ENCODE data around the gene MYO7B. TPM values are rescaled to one million over a fixed set of nuclear protein-coding genes. Genes with fewer than 3 reads are reported as not detected.

The MYO7B gene
- polyA plus RNA-seq, 2 of the 4 experiments (the other 2 are of a cell fraction) = 0.04 to 0.09 TPM

DNA sequence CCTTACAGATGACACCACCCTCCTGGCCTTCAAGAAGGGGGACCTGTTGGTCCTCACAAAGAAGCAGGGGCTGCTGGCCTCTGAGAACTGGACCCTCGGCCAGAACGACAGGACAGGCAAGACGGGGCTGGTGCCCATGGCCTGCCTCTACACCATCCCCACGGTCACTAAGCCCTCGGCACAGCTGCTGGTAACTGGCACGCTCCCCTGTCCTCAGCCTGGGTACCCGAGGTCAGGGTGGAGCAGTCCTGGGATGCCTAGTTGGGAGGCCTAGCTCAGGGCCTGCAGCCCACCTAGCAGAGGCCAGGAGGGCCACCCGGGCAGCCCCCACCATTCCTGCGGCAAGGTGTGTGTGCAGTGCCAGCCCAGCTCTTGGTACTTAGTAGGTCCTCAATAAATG is 94.2 kb downstream of the MYO7B start:
- TF ChIP-seq EP300 (IDR thresholded peaks at IDR 0.05) = no peak
- no peak for TF ChIP-seq FOXS1 (CRISPR knock-in tag; IDR thresholded peaks at IDR 0.05)
- TF ChIP-seq JUNB (IDR thresholded peaks at IDR 0.05) = no peak
- TF ChIP-seq RNF2 (IDR thresholded peaks at IDR 0.05; ENCODE audit: borderline replicate concordance, low read depth) = no peak
- no peak for TF ChIP-seq ZC3H11A (IDR thresholded peaks at IDR 0.05)
- no peak for TF ChIP-seq FOSB (CRISPR knock-in tag; IDR thresholded peaks at IDR 0.05)
- no peak for TF ChIP-seq TFCP2L1 (CRISPR knock-in tag; IDR thresholded peaks at IDR 0.05)
- TF ChIP-seq, protein P1, sequence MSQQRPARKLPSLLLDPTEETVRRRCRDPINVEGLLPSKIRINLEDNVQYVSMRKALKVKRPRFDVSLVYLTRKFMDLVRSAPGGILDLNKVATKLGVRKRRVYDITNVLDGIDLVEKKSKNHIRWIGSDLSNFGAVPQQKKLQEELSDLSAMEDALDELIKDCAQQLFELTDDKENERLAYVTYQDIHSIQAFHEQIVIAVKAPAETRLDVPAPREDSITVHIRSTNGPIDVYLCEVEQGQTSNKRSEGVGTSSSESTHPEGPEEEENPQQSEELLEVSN (IDR thresholded peaks at IDR 0.05; ENCODE audit: borderline replicate concordance, low read depth) = no peak
- TF ChIP-seq EHF (CRISPR knock-in tag; IDR thresholded peaks at IDR 0.05) = no peak
- TF ChIP-seq, protein P2, sequence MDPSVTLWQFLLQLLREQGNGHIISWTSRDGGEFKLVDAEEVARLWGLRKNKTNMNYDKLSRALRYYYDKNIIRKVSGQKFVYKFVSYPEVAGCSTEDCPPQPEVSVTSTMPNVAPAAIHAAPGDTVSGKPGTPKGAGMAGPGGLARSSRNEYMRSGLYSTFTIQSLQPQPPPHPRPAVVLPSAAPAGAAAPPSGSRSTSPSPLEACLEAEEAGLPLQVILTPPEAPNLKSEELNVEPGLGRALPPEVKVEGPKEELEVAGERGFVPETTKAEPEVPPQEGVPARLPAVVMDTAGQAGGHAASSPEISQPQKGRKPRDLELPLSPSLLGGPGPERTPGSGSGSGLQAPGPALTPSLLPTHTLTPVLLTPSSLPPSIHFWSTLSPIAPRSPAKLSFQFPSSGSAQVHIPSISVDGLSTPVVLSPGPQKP (IDR thresholded peaks at IDR 0.05; ENCODE audit: low read depth, low read length) = no peak
- TF ChIP-seq EHMT2 (IDR thresholded peaks at IDR 0.05; ENCODE audit: low read depth) = no peak
- Histone ChIP-seq H3K9me3 (no peaks in the 10 kb centered on the region), H3K27ac (no peak overlapping the region), H3K4me2 (no peak overlapping the region), H3K4me3 (no peak overlapping the region), H3K4me1 (no peaks in the 10 kb centered on the region)
- ATAC-seq (no peak), DNase-seq (ENCODE audit: low read depth in 1 of 2, low spot score in 1 of 2) (no peak), FAIRE-seq (no peak)
- CTCF ChIA-PET = interaction anchor here (0.9 to 3.2 kb wide), 2 partner anchors 20 to 36 kb away, joined by 3 to 11 read pairs; no protein-coding TSS in a partner anchor
- POLR2A ChIA-PET = interaction anchor here (2.5 kb wide), 1 partner anchor 103 kb away, joined by 5 read pairs; the partner anchor contains the start of gene IWS1
- WGBS (ENCODE audit: missing lambda C conversion rate) = 47% methylated on average over 6 of the region's 9 CpGs

DNA sequence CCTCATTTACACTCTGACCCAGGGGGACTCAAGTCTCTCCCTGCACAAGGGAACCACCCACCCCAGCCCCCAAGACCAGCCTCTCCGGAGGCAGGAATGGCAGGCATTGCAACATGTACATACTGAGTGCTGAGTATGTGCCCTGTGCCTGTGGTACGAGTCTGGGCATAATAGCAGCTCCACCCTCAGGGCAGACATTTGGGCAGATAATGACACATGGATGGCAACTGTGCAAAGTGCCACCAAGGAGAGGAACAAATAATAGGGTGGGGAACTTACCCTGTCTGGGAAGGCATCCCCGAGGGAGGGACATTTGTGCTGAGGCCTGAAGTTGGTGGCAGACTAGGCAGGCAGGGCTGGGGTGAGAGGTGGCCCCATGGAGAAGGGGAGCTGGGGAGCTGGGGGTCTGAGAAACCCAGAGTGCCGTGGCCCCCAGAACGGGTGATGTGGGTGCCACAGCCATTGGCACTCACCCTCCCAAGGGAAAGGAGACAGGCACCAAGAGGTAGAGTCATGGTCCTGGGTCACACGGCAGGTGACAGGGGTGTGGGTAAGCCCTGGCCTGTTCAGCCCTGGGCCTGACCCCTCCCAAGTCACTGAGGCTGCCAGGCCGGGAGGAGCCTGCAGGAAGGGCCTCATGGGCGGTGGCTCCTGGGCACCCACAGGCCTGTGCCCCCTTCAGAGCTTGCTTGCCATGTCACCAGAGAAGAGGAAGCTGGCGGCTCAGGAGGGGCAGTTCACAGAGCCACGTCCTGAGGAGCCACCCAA is 94.8 kb downstream of the MYO7B start:
- H3K4me2 ChIP-seq = no peak overlapping the region
- DNase-seq (ENCODE audit: low read depth in 1 of 2, low spot score in 1 of 2) (no peak), FAIRE-seq (no peak), ATAC-seq (no peak)
- 58% methylated on average over 7 of the region's 10 CpGs for WGBS (ENCODE audit: missing lambda C conversion rate)
- ChIA-PET CTCF (interaction anchor here (0.9 to 3.2 kb wide), 2 partner anchors 19 to 37 kb away, joined by 3 to 11 read pairs; no protein-coding TSS in a partner anchor), POLR2A (interaction anchor here (2.5 kb wide), 1 partner anchor 104 kb away, joined by 5 read pairs; the partner anchor contains the start of gene IWS1)
- TF ChIP-seq MAFK (IDR thresholded peaks at IDR 0.05; ENCODE audit: partially characterized antibody) = no peak
- no peak for TF ChIP-seq TFCP2L1 (CRISPR knock-in tag; IDR thresholded peaks at IDR 0.05)
- no peak for TF ChIP-seq RNF2 (IDR thresholded peaks at IDR 0.05; ENCODE audit: borderline replicate concordance, low read depth)
- TF ChIP-seq HEYL (CRISPR knock-in tag; IDR thresholded peaks at IDR 0.05) = no peak
- no peak for TF ChIP-seq RFX5 (IDR thresholded peaks at IDR 0.05)
- TF ChIP-seq EP300 (IDR thresholded peaks at IDR 0.05) = no peak
- TF ChIP-seq MAZ (IDR thresholded peaks at IDR 0.05; ENCODE audit: borderline replicate concordance, low read depth, low read length) = no peak
- no peak for TF ChIP-seq RARB (CRISPR knock-in tag; IDR thresholded peaks at IDR 0.05)
- no peak for TF ChIP-seq ZNF302 (CRISPR knock-in tag; IDR thresholded peaks at IDR 0.05)
- TF ChIP-seq, protein P3, sequence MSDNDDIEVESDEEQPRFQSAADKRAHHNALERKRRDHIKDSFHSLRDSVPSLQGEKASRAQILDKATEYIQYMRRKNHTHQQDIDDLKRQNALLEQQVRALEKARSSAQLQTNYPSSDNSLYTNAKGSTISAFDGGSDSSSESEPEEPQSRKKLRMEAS (IDR thresholded peaks at IDR 0.05) = no peak
- TF ChIP-seq ZFP36 (IDR thresholded peaks at IDR 0.05; ENCODE audit: borderline replicate concordance, partially characterized antibody) = no peak
- TF ChIP-seq, protein P4, sequence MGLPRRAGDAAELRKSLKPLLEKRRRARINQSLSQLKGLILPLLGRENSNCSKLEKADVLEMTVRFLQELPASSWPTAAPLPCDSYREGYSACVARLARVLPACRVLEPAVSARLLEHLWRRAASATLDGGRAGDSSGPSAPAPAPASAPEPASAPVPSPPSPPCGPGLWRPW (IDR thresholded peaks at IDR 0.05) = no peak
- TF ChIP-seq HDAC2 (IDR thresholded peaks at IDR 0.05) = no peak
- TF ChIP-seq, protein P5, sequence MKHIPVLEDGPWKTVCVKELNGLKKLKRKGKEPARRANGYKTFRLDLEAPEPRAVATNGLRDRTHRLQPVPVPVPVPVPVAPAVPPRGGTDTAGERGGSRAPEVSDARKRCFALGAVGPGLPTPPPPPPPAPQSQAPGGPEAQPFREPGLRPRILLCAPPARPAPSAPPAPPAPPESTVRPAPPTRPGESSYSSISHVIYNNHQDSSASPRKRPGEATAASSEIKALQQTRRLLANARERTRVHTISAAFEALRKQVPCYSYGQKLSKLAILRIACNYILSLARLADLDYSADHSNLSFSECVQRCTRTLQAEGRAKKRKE (CRISPR knock-in tag; IDR thresholded peaks at IDR 0.05; ENCODE audit: low read depth) = no peak
- TF ChIP-seq CBX2 (IDR thresholded peaks at IDR 0.05; ENCODE audit: borderline replicate concordance, low read depth) = no peak
- no peaks in the 10 kb centered on the region for H3K4me1 ChIP-seq
- no peaks in the 10 kb centered on the region for H3K9me3 ChIP-seq
- H3K27ac ChIP-seq = no peak overlapping the region
- no peak overlapping the region for H3K4me3 ChIP-seq

All from A549 (cell line).